DMS153 (cell line): ENCODE data around the gene RAD21L1.
"Not testable (repeated sequence)": the region's sequence is repeated elsewhere in the genome, so short reads cannot be mapped to it uniquely, and the experiment has no call there.

ENCODE experiments used
- DNase-seq: peaks from one replicate; lab custom pipeline; 2025; lab: John Stamatoyannopoulos, UW

RAD21L1 gene

GRCh38 chr20:1229541-1229940 lies 3.7 kb downstream of the RAD21L1 start:
- DNase-seq, result no peak

GRCh38 chr20:1232286-1233111 lies 6.7 kb downstream of the RAD21L1 start:
- DNase-seq, result no peak

- no peak for DNase-seq
Observed at GRCh38 chr20:1240549-1240948, 14.7 kb downstream of the RAD21L1 start.

GRCh38 chr20:1241456-1241855 lies 15.6 kb downstream of the RAD21L1 start:
- no peak for DNase-seq

- no peak for DNase-seq
Observed at GRCh38 chr20:1242099-1242498, 16.3 kb downstream of the RAD21L1 start.

- no peak for DNase-seq
Observed at GRCh38 chr20:1242530-1242929, 16.7 kb downstream of the RAD21L1 start.

GRCh38 chr20:1245578-1245977 lies 19.7 kb downstream of the RAD21L1 start:
- no peak for DNase-seq

GRCh38 chr20:1247689-1248088 lies 21.8 kb downstream of the RAD21L1 start:
- DNase-seq, result no peak

- DNase-seq, result not testable (repeated sequence)
Observed at GRCh38 chr20:1250282-1250681, 24.4 kb downstream of the RAD21L1 start.

GRCh38 chr20:1252416-1252815 lies 26.6 kb downstream of the RAD21L1 start:
- no peak for DNase-seq

- DNase-seq, result no peak
Observed at GRCh38 chr20:1254254-1254653, 28.4 kb downstream of the RAD21L1 start.

GRCh38 chr20:1255675-1256074 lies 29.8 kb downstream of the RAD21L1 start:
- DNase-seq, result no peak

GRCh38 chr20:1263853-1264252 lies 38.0 kb downstream of the RAD21L1 start:
- no peak for DNase-seq

GRCh38 chr20:1264727-1265126 lies 38.9 kb downstream of the RAD21L1 start:
- no peak for DNase-seq

- DNase-seq, result no peak
Observed at GRCh38 chr20:1265226-1265915, 39.5 kb downstream of the RAD21L1 start.

- no peak for DNase-seq
Observed at GRCh38 chr20:1265916-1266166, 40.0 kb downstream of the RAD21L1 start.

- DNase-seq, result peak; percentile 13
Observed at GRCh38 chr20:1266167-1266973, 40.5 kb downstream of the RAD21L1 start, which contains the start of gene SNPH. Gene SNPH, plus strand, starts transcription at chr20:1266294. Its CDS starts 29,946 bp downstream, at chr20:1296240.

GRCh38 chr20:1267161-1267560 lies 41.3 kb downstream of the RAD21L1 start:
- DNase-seq, result no peak

- no peak for DNase-seq
Observed at GRCh38 chr20:1267809-1268374, 42.0 kb downstream of the RAD21L1 start.

GRCh38 chr20:1269235-1269634 lies 43.4 kb downstream of the RAD21L1 start:
- no peak for DNase-seq

- DNase-seq, result no peak
Observed at GRCh38 chr20:1269850-1270249, 44.0 kb downstream of the RAD21L1 start.

GRCh38 chr20:1272368-1273100 lies 46.7 kb downstream of the RAD21L1 start:
- DNase-seq, result no peak
